H9 (cell line): Measurements from ENCODE around the gene DENND1A. TPM values are rescaled to one million over a fixed set of nuclear protein-coding genes. Genes with fewer than 3 reads are reported as not detected.

Experiments
- DNase-seq: peaks from one replicate; pipeline ENCODE4 v3.0.0-alpha.2; 2017
- H2AFZ ChIP-seq: one replicate; pipeline ENCODE4 v1.6.1; 2013; ENCODE audit warnings: mild to moderate bottlenecking, low read length, control low read depth, moderate library complexity
- H2AK5ac ChIP-seq: 2 replicates; pipeline ENCODE4 v1.6.1; 2013; ENCODE audit warnings: low read length, control low read depth, mixed read lengths; ENCODE audit not compliant: insufficient read length
- H2BK120ac ChIP-seq: one replicate; pipeline ENCODE4 v1.6.1; 2013; ENCODE audit warnings: low read depth, mild to moderate bottlenecking, low read length, control low read depth, inconsistent platforms; ENCODE audit not compliant: poor library complexity, severe bottlenecking
- H2BK12ac ChIP-seq: 2 replicates; pipeline ENCODE4 v1.6.1; 2013; ENCODE audit warnings: low read length, control low read depth, mixed read lengths, low read depth; ENCODE audit not compliant: insufficient read length
- H2BK15ac ChIP-seq: 2 replicates; pipeline ENCODE4 v1.6.1; 2013; ENCODE audit warnings: low read depth, low read length, control low read depth
- H2BK20ac ChIP-seq: one replicate; pipeline ENCODE4 v1.6.1; 2013; ENCODE audit warnings: low read depth, mild to moderate bottlenecking, low read length, control low read depth, inconsistent platforms; ENCODE audit not compliant: poor library complexity, severe bottlenecking
- H2BK5ac ChIP-seq: 2 replicates; pipeline ENCODE4 v1.6.1; 2013; ENCODE audit warnings: low read length, control low read depth, mixed read lengths; ENCODE audit not compliant: insufficient read length
- H3K14ac ChIP-seq: 2 replicates; pipeline ENCODE4 v1.6.1; 2013; ENCODE audit warnings: low read length, control low read depth; ENCODE audit not compliant: insufficient read depth
- H3K18ac ChIP-seq: 2 replicates; pipeline ENCODE4 v1.6.1; 2013; ENCODE audit warnings: low read depth, mild to moderate bottlenecking, mixed read lengths, low read length, control low read depth; ENCODE audit not compliant: insufficient read length
- H3K23ac ChIP-seq: 2 replicates; pipeline ENCODE4 v1.6.1; 2013; ENCODE audit warnings: low read length, control low read depth, mixed read lengths, low read depth; ENCODE audit not compliant: insufficient read length
- H3K23me2 ChIP-seq: 2 replicates; pipeline ENCODE4 v1.6.1; 2013; ENCODE audit warnings: low read depth, mild to moderate bottlenecking, mixed read lengths, low read length, control low read depth; ENCODE audit not compliant: insufficient read length, poor library complexity, severe bottlenecking
- H3K27ac ChIP-seq: 2 replicates; pipeline ENCODE4 v1.5.1; 2013; ENCODE audit warnings: low read length, control low read depth, mixed read lengths, low read depth; ENCODE audit not compliant: insufficient read length
- H3K27me3 ChIP-seq: 2 replicates; pipeline ENCODE4 v1.6.1; 2013; ENCODE audit warnings: low read length, control low read depth, inconsistent platforms; ENCODE audit not compliant: insufficient read depth
- H3K4ac ChIP-seq: 2 replicates; pipeline ENCODE4 v1.6.1; 2013; ENCODE audit warnings: low read depth, mild to moderate bottlenecking, control low read depth, inconsistent platforms, low read length, moderate library complexity
- H3K4me1 ChIP-seq: 2 replicates; pipeline ENCODE4 v1.6.1; 2013; ENCODE audit warnings: low read length, control low read depth, inconsistent platforms; ENCODE audit not compliant: insufficient read depth
- H3K4me2 ChIP-seq: 2 replicates; pipeline ENCODE4 v1.6.1; 2013; ENCODE audit warnings: low read length, control low read depth, mixed read lengths; ENCODE audit not compliant: insufficient read length, insufficient read depth
- H3K56ac ChIP-seq: 2 replicates; pipeline ENCODE4 v1.6.1; 2013; ENCODE audit warnings: low read depth, mild to moderate bottlenecking, mixed read lengths, low read length, control low read depth; ENCODE audit not compliant: insufficient read length
- H3K79me1 ChIP-seq: 2 replicates; pipeline ENCODE4 v1.6.1; 2013; ENCODE audit warnings: low read depth, mild to moderate bottlenecking, moderate library complexity, low read length, control low read depth, inconsistent platforms; ENCODE audit not compliant: insufficient read depth, poor library complexity, severe bottlenecking
- H3K79me2 ChIP-seq: 2 replicates; pipeline ENCODE4 v1.6.1; 2013; ENCODE audit warnings: low read length, control low read depth, inconsistent platforms; ENCODE audit not compliant: insufficient read depth
- H3K9ac ChIP-seq: 2 replicates; pipeline ENCODE4 v1.6.1; 2013; ENCODE audit warnings: low read length, control low read depth, mixed read lengths; ENCODE audit not compliant: insufficient read length; ENCODE audit errors: extremely low read depth
- H3K9me3 ChIP-seq: one replicate; pipeline ENCODE4 v1.6.1; 2013; ENCODE audit warnings: low read depth, low read length, inconsistent platforms; ENCODE audit not compliant: control insufficient read depth
- H3T11ph ChIP-seq: one replicate; pipeline ENCODE4 v1.6.1; 2013; ENCODE audit warnings: mild to moderate bottlenecking, low read length, control low read depth, inconsistent platforms
- H4K20me1 ChIP-seq: one replicate; pipeline ENCODE4 v1.6.1; 2013; ENCODE audit not compliant: control insufficient read depth, insufficient read length, insufficient read depth
- H4K5ac ChIP-seq: 2 replicates; pipeline ENCODE4 v1.6.1; 2013; ENCODE audit warnings: low read depth, mild to moderate bottlenecking, mixed read lengths, low read length, control low read depth; ENCODE audit not compliant: insufficient read length
- H4K8ac ChIP-seq: replicated peaks from 2 replicates; pipeline ENCODE4 v1.6.1; 2013; ENCODE audit warnings: low read length, control low read depth, mixed read lengths, low read depth; ENCODE audit not compliant: insufficient read length
- H4K91ac ChIP-seq: 2 replicates; pipeline ENCODE4 v1.6.1; 2013; ENCODE audit warnings: low read depth, mild to moderate bottlenecking, moderate library complexity, mixed read lengths, low read length, control low read depth; ENCODE audit not compliant: insufficient read length
- H3K27ac Mint-ChIP-seq, 3 experiments: 2 replicates in 2 of 3; 3 replicates in 1 of 3; pipeline ENCODE4 v1.8.0; 2020 to 2021; ENCODE audit warnings: mixed read lengths in 3 of 3, mild to moderate bottlenecking in 1 of 3, moderate library complexity in 1 of 3
- H3K27me3 Mint-ChIP-seq: 2 replicates; pipeline ENCODE4 v1.8.0; 2021; ENCODE audit warnings: low read depth, mild to moderate bottlenecking, moderate library complexity, mixed read lengths
- H3K36me3 Mint-ChIP-seq, 3 experiments: 2 replicates in 2 of 3; 3 replicates in 1 of 3; pipeline ENCODE4 v1.8.0; 2020 to 2021; ENCODE audit warnings: low read depth in 3 of 3, mixed read lengths in 3 of 3; ENCODE audit not compliant: insufficient read depth in 1 of 3
- H3K4me1 Mint-ChIP-seq, 2 experiments: 2 replicates each; pipeline ENCODE4 v1.8.0; 2020; ENCODE audit warnings: mixed read lengths in 2 of 2
- H3K4me3 Mint-ChIP-seq, 2 experiments: 2 replicates in 1 of 2; 3 replicates in 1 of 2; pipeline ENCODE4 v1.8.0; 2020 to 2021; ENCODE audit warnings: mild to moderate bottlenecking in 2 of 2, mixed read lengths in 2 of 2, moderate library complexity in 1 of 2
- H3K9me3 Mint-ChIP-seq, 2 experiments: 2 replicates in 1 of 2; 3 replicates in 1 of 2; pipeline ENCODE4 v1.8.0; 2020; ENCODE audit warnings: mild to moderate bottlenecking in 2 of 2, mixed read lengths in 2 of 2, moderate library complexity in 1 of 2
- CTCF ChIP-seq: fragments of 200-600 bp; sonication (generic); conservative IDR thresholded peaks from 3 replicates; pipeline ENCODE4 v1.8.0; 2021; ENCODE audit warnings: antibody characterized with exemption, mild to moderate bottlenecking
- WGBS: extraction: QIAGEN DNeasy Blood & Tissue Kit; methylation state at CpG from one replicate; pipeline ENCODE4 v1.1.7; 2013; ENCODE audit warnings: missing lambda C conversion rate, low lambda C conversion rate, mixed read lengths; ENCODE audit not compliant: insufficient read length; ENCODE audit errors: extremely low coverage; 5-methylcytosine and 5-hydroxymethylcytosine counted together
- total RNA-seq: library from RNA; stranded (reverse); gene quantifications from 2 replicates; pipeline ENCODE4 v1.2.1, GENCODE V29; 2021

The DENND1A gene
- total RNA-seq, 1 experiment from 2014 or later, result 20.4 TPM

GRCh38 chr9:123929177-123929869 lies 603 bp downstream of the DENND1A start:
- DNase-seq, result peak; percentile 37

More at GRCh38 chr9:123929177-123929869, 603 bp downstream of the DENND1A start:
- Histone ChIP-seq H2AFZ (no peak overlapping the region), H3K9ac (peak overlapping the region; percentile 45), H4K91ac (no peak overlapping the region), H3K27me3 (no peaks in the 10 kb centered on the region), H3K56ac (no peak overlapping the region), H3K27ac (no peak overlapping the region), H3T11ph (no peak overlapping the region), H3K23me2 (peaks cover 10% of the 10 kb centered on the region), H3K79me1 (peaks cover under 1% of the 10 kb centered on the region), H3K9me3 (no peaks in the 10 kb centered on the region), H3K23ac (no peak overlapping the region), H2BK20ac (no peak overlapping the region), H3K4me2 (peak overlapping the region; percentile 71), H4K20me1 (no peaks in the 10 kb centered on the region), H2BK12ac (no peak overlapping the region), H3K14ac (no peak overlapping the region), H3K4me1 (peaks cover 20% of the 10 kb centered on the region), H3K18ac (no peak overlapping the region), H2BK15ac (no peak overlapping the region; the same call in 1 of the 2 replicates), H4K5ac (no peak overlapping the region), H3K79me2 (peaks cover 5% of the 10 kb centered on the region; the same call in 1 of the 2 replicates), H3K4ac (no peak overlapping the region), H2BK120ac (no peak overlapping the region), H2AK5ac (no peak overlapping the region), H4K8ac (no peak overlapping the region), H2BK5ac (no peak overlapping the region)
- peak overlapping the region in 1 of 3 experiments; percentile 81; a peak in 2 of 7 replicates for H3K27ac Mint-ChIP-seq
- peak overlapping the region; percentile 79 to 89 for H3K4me3 Mint-ChIP-seq
- H3K27me3 Mint-ChIP-seq, result peaks cover 25% of the 10 kb centered on the region
- peaks cover 64 to 67% of the 10 kb centered on the region in 2 experiments for H3K4me1 Mint-ChIP-seq
- peaks cover 4 to 6% of the 10 kb centered on the region in 2 experiments for H3K9me3 Mint-ChIP-seq
- no peak for TF ChIP-seq CTCF
- H3K36me3 Mint-ChIP-seq, result peaks cover 0 to 8% (median 6%) of the 10 kb centered on the region in 3 experiments; a peak in 5 of 7 replicates
- no CpG with 5 or more reads among the region's 50 CpGs for WGBS
